ENCODE results near the gene PSIP1. TPM values are rescaled to one million over a fixed set of nuclear protein-coding genes. Genes with fewer than 3 reads are reported as not detected.

The PSIP1 gene
- total RNA-seq, 1 experiment from 2014 or later, result 99.1 TPM

GRCh38 chr9:15513335-15513734 lies 2.6 kb upstream of the PSIP1 start:
- Histone ChIP-seq H3K9ac (ENCODE audit: low read length) (no peak overlapping the region), H4K20me1 (ENCODE audit: insufficient read depth) (no peaks in the 10 kb centered on the region), H3K27ac (ENCODE audit: low read depth, low read length) (no peak overlapping the region), H3K79me2 (ENCODE audit: insufficient read depth, low read length) (peaks cover 22% of the 10 kb centered on the region), H3K36me3 (ENCODE audit: control insufficient read depth in 1 of 2, insufficient read depth in 2 of 2, low read length in 2 of 2) (peaks cover under 1 to 4% of the 10 kb centered on the region in 2 experiments; a peak in 1 of 4 replicates), H3K9me3 (ENCODE audit: control insufficient read depth in 1 of 2, insufficient read depth in 1 of 2, low read depth in 1 of 2, low read length in 2 of 2) (no peaks in the 10 kb centered on the region), H3K27me3 (ENCODE audit: insufficient read depth, low read length) (no peaks in the 10 kb centered on the region), H3K4me2 (ENCODE audit: low read length) (peak overlapping the region; percentile 40), H3K4me1 (ENCODE audit: control insufficient read depth in 1 of 2, insufficient read depth in 2 of 2, low read length in 2 of 2) (peaks cover 11 to 27% of the 10 kb centered on the region in 2 experiments), H2AFZ (ENCODE audit: low read depth, low read length, poor library complexity, severe bottlenecking) (peak overlapping the region; percentile 63), H3K4me3 (replicated peaks in 1 of 2; ENCODE audit: low read depth in 1 of 2, low read length in 2 of 2) (no peak overlapping the region), H3K9me2 (ENCODE audit: insufficient read depth) (no peaks in the 10 kb centered on the region)
- peak; percentile 41 for DNase-seq (ENCODE audit: low read depth, low spot score)
- ChIA-PET RAD21 (ENCODE audit: low non-redundant PET in 1 of 2, low total read pairs in 2 of 2, uncharacterized antibody in 2 of 2, unreplicated experiment in 2 of 2) (no interaction called here), POLR2A (interaction anchor here (1.6 kb wide), 1 partner anchor 40 kb away, joined by 4 read pairs; the partner anchor contains the start of gene CCDC171), CTCF (interaction anchor here (1.3 kb wide), 1 partner anchor 20 kb away, joined by 4 read pairs; no protein-coding TSS in a partner anchor)
- BruUV-seq (replicated peaks), result no TSS peak
- intact Hi-C loops (cut with micrococcal nuclease), result loop anchor here (5.0 kb wide), 1 partner anchor 39 kb away; the partner anchor contains the start of gene CCDC171
- TF ChIP-seq EZH2phosphoT487 (IDR thresholded peaks at IDR 0.05; ENCODE audit: borderline replicate concordance), result no peak
- TF ChIP-seq CBX3 (IDR thresholded peaks at IDR 0.05; ENCODE audit: low read depth), result 0 out of 2 replicates have a peak, but pooled peaks have one; percentile 39
- peak; percentile 12 to 51 (median 51); a peak in 5 of 6 replicates for TF ChIP-seq CTCF (IDR thresholded peaks at IDR 0.05 in 2 of 3, conservative IDR thresholded peaks at IDR 0.05 in 1 of 3; ENCODE audit: borderline replicate concordance in 1 of 3, insufficient read depth in 1 of 3, low read depth in 2 of 3, low read length in 2 of 3)
- no peak for TF ChIP-seq POLR2AphosphoS5 (IDR thresholded peaks at IDR 0.05; ENCODE audit: low read depth, low read length)
- no peak for TF ChIP-seq ZFX (IDR thresholded peaks at IDR 0.05)
- ATAC-seq, result peak; percentile 33

- Histone ChIP-seq H3K27ac (ENCODE audit: low read depth, low read length) (no peak overlapping the region), H3K9ac (ENCODE audit: low read length) (no peak overlapping the region), H3K79me2 (ENCODE audit: insufficient read depth, low read length) (peaks cover 26% of the 10 kb centered on the region), H3K4me2 (ENCODE audit: low read length) (peak overlapping the region; percentile 40), H2AFZ (ENCODE audit: low read depth, low read length, poor library complexity, severe bottlenecking) (peak overlapping the region; percentile 63), H3K4me3 (replicated peaks in 1 of 2; ENCODE audit: low read depth in 1 of 2, low read length in 2 of 2) (no peak overlapping the region), H3K4me1 (ENCODE audit: control insufficient read depth in 1 of 2, insufficient read depth in 2 of 2, low read length in 2 of 2) (peaks cover 11 to 27% of the 10 kb centered on the region in 2 experiments), H3K36me3 (ENCODE audit: control insufficient read depth in 1 of 2, insufficient read depth in 2 of 2, low read length in 2 of 2) (peaks cover 3 to 9% of the 10 kb centered on the region in 2 experiments; a peak in 1 of 4 replicates), H3K27me3 (ENCODE audit: insufficient read depth, low read length) (no peaks in the 10 kb centered on the region), H3K9me2 (ENCODE audit: insufficient read depth) (no peaks in the 10 kb centered on the region), H3K9me3 (ENCODE audit: control insufficient read depth in 1 of 2, insufficient read depth in 1 of 2, low read depth in 1 of 2, low read length in 2 of 2) (no peaks in the 10 kb centered on the region), H4K20me1 (ENCODE audit: insufficient read depth) (no peaks in the 10 kb centered on the region)
- DNase-seq (ENCODE audit: low read depth, low spot score) (no peak), ATAC-seq (no peak)
- POLR2A ChIA-PET, result interaction anchor here (1.6 kb wide), 1 partner anchor 40 kb away, joined by 4 read pairs; the partner anchor contains the start of gene CCDC171
- intact Hi-C loops (cut with micrococcal nuclease), result loop anchor here (5.0 kb wide), 1 partner anchor 39 kb away; the partner anchor contains the start of gene CCDC171
- no TSS peak for BruUV-seq (replicated peaks)
- RAD21 ChIA-PET (ENCODE audit: low non-redundant PET in 1 of 2, low total read pairs in 2 of 2, uncharacterized antibody in 2 of 2, unreplicated experiment in 2 of 2), result interaction anchor here in 1 of 2 experiments (1.2 kb wide), 1 partner anchor 40 kb away, joined by 3 read pairs; no protein-coding TSS in a partner anchor
- no peak for TF ChIP-seq CBX3 (IDR thresholded peaks at IDR 0.05; ENCODE audit: low read depth)
- no peak for TF ChIP-seq ZNF274 (IDR thresholded peaks at IDR 0.05; ENCODE audit: low read depth, low read length)
- TF ChIP-seq SP1 (IDR thresholded peaks at IDR 0.05; ENCODE audit: low read depth), result no peak
- CTCF ChIA-PET, result interaction anchor here (1.3 kb wide), 1 partner anchor 20 kb away, joined by 4 read pairs; no protein-coding TSS in a partner anchor
These were observed 2.1 kb upstream of the PSIP1 start for GRCh38 chr9:15512889-15513288.
